Cardiac fibroblast (primary cell): Measurements from ENCODE around the gene EBF4.
A peak's percentile ranks its signal among the peaks of the same experiment; 100 is the strongest.

Experiments used
- DNase-seq, 2 donors: peaks; one replicate each; pipeline versions ENCODE4 v3.0.0 to v3.0.0-alpha.2; 2010; ENCODE audit warnings: low read depth in 2 of 2
- H3K4me3 ChIP-seq, 2 donors: replicated peaks in 1 of 2; 1 replicate in 1 of 2; 2 replicates in 1 of 2; pipeline ENCODE4 v1.5.1; 2011; ENCODE audit warnings: low read depth in 2 of 2, low read length in 2 of 2, mild to moderate bottlenecking in 2 of 2, moderate library complexity in 1 of 2
- TF ChIP-seq, protein P1 (sequence below): IDR thresholded peaks from one replicate; pipeline ENCODE4 v1.5.1; 2011; ENCODE audit warnings: low read depth, mild to moderate bottlenecking, low read length, inconsistent platforms

Gene EBF4

DNA sequence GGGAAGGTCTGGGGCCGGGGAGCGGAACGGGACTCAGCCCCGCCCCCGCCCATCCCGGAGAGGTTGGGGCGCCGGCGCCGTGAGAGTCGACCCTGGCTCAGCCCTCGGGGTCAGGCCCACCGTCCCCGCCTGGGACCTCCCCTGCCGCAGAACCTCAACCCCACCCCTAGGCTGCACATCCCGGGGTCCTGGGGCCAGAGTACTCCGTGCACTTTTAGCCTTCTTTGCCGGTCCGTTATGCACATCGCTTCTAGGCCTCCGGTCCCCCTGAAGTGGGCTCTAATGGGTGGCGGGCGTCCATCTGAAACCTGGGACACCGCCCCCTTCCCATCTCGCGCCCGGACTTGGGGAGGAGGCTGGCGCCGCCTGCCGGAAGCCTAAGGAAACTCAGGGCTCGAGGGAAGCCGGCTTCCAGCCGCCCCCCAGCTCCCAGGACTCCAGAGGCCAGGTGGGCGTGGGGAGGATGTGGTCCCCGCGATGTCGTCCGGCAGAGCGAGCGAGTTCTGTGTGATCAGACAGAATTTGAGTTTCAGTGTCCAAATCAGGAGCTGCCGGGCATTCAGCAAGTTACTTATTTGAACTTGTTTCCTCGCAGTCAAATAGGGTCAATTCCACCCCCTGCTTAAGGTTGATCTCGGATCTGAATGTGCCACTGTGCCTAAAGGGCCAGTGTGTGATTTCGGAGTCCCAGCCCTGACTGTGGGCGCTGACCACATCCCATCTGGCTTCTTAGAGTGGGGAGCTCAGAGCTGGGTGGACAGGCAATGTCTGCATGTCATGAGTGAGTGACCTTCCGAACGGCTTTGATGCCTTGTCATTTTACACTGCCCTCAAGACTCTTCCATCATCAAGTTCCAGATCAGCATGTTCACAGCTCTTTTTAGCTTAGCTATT lies 60.2 kb downstream of the EBF4 start:
- H3K4me3 ChIP-seq, result peak overlapping the region; percentile 37 to 42
- peak; percentile 50 to 57 for DNase-seq
- TF ChIP-seq, protein P1, sequence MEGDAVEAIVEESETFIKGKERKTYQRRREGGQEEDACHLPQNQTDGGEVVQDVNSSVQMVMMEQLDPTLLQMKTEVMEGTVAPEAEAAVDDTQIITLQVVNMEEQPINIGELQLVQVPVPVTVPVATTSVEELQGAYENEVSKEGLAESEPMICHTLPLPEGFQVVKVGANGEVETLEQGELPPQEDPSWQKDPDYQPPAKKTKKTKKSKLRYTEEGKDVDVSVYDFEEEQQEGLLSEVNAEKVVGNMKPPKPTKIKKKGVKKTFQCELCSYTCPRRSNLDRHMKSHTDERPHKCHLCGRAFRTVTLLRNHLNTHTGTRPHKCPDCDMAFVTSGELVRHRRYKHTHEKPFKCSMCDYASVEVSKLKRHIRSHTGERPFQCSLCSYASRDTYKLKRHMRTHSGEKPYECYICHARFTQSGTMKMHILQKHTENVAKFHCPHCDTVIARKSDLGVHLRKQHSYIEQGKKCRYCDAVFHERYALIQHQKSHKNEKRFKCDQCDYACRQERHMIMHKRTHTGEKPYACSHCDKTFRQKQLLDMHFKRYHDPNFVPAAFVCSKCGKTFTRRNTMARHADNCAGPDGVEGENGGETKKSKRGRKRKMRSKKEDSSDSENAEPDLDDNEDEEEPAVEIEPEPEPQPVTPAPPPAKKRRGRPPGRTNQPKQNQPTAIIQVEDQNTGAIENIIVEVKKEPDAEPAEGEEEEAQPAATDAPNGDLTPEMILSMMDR, result peak; percentile 83

DNA sequence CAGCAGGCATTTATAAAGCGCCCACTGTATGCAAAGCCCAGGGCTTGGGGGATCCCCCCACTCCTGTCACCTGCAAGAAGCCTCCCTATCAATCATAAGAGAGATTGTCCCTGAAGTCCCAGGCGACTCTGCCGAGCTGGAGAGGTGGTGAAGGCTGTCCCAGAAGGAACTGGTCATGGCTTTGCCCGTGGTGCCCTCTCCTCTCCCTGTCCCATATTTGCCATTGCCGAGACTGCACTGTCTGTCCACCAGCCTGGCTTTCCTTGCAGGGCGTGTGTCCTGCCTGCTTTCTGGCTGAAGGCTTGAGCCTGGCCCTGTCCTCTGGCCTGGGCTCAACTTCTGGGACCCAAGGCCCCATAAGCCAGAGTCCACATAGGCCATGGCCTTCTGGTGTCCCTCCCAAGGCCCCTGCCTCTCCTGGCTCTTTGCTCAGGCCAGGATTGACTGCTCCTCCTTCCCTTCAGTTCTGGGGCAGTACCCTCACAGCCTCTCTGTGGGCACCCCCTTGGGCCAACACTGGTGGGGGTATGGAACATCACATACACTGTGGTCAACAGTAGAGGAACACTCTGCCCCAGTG lies 61.0 kb downstream of the EBF4 start:
- TF ChIP-seq, protein P1, result no peak
- no peak for DNase-seq
- H3K4me3 ChIP-seq, result no peak overlapping the region

DNA sequence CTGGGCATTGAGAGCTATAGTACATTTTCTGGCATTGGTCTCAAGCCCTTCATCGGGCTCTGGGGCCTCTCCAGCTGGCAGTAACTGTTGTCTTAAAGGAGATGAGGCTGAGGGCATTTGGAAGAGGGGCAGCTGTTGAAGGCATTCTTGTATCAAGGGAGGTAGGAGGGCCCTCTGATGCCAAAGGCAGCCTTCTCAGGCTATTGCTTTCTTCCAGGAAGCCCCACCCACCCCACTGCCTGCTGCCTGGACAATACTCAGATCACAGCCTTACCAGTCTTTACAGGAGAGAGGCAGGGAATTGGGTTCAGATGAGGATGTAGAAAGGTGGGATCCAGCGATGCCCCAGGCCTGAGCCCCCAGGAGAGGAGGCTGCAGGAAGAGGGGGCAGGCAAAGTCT lies 61.8 kb downstream of the EBF4 start:
- peak in 1 of 2 donors; percentile 37 for DNase-seq
- H3K4me3 ChIP-seq, result no peak overlapping the region
- TF ChIP-seq, protein P1, result no peak

DNA sequence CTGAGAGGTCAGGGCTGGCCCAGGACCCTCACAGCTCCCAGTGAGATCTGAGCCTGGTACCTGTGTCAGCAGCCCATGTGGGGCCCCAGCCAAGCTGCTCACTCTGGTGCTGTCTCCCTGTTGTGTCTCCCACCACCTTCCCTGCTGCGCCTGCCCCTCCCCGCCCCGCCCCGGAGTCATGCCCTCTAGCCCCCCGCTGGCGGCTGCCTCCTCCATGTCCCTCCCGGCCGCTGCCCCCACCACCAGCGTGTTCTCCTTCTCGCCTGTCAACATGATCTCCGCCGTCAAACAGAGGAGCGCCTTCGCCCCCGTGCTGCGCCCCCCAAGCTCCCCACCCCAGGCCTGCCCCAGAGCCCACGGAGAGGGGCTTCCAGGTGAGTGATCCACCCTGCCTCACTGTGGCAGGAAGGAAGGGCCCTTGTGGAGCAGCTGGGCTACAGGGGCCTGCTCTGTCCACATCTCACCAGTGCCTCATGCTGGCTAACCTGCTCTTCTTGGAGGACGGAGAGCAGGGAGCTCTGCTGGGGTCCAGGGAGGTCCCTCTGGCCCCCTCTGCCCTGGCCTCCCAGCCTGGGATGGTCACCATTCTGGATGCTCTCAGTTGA lies 63.0 kb downstream of the EBF4 start:
- no peak for DNase-seq
- TF ChIP-seq, protein P1, result no peak
- no peak overlapping the region for H3K4me3 ChIP-seq

DNA sequence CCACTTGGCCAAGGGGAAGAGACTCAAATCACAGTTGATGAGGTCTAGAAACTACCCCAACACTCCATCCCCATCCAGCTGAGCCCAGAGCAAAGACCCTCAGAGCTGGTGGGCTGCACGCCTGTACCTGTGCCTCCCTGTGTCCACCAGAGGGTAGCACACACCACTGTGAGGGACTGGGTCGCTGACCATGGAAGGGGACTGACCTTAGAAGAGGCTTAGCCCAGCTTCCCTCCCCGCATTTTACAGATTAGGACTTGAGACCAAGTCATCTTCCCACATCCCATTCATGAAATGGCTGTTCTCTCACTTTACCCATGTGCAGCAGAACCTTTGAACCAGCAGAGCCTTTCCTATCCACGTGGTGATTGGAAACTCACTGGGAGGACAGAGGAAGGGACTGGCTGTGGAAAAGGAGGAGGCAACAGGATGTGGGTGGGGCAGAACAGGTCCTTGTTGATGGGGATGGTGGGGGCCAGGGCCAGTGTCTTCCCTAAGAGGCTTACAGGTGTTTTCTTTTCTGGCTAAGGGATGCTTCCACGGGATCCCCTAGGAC lies 63.6 kb downstream of the EBF4 start:
- peak; percentile 66 to 78 for DNase-seq
- TF ChIP-seq, protein P1, result peak; percentile 88
- no peak overlapping the region for H3K4me3 ChIP-seq

DNA sequence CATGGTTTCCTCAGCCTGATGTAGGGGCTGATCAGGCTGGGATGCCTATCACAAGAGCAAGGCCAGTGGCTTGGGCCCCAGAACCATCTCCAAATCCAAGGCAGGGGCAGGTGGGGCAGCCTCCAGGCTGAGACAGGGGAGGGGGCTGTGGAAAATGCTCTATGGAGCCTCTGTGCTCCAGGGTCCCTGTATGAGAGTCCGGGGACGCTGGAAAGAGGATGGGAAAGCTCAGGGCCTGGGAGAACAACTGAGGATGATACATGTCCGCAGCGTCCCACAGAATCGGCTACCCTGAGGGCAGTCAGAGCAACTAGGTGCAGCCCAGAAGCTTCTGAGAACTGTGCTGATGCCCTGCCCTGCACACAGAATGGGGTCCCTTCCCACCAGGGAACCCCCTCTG lies 64.4 kb downstream of the EBF4 start:
- DNase-seq, result no peak
- TF ChIP-seq, protein P1, result no peak
- H3K4me3 ChIP-seq, result no peak overlapping the region
